Left lung (tissue), 10 donors: Measurements from ENCODE around the gene PAX5. TPM values are rescaled to one million over a fixed set of nuclear protein-coding genes. Genes with fewer than 3 reads are reported as not detected.
"Not testable (repeated sequence)": the region's sequence is repeated elsewhere in the genome, so short reads cannot be mapped to it uniquely, and the experiment has no call there.

Experiments
- ATAC-seq: fragments of 200-7000 bp; cut with Tn5 transposase; one replicate; pipeline ENCODE4 v1.9.1; 2020; ENCODE audit warnings: moderate library complexity
- DNase-seq, 4 donors: peaks; one replicate each; pipeline ENCODE4 v3.0.0-alpha.2; 2013 to 2020
- H3K27ac ChIP-seq, 2 donors: fragments of 200-600 bp; sonication (generic) in 1 of 2; one replicate each; pipeline versions ENCODE4 v1.5.0 to v1.8.0; 2020 to 2021
- H3K27me3 ChIP-seq, 2 donors: fragments of 200-600 bp; sonication (generic) in 1 of 2; one replicate each; pipeline versions ENCODE4 v1.5.0 to v1.8.0; 2020 to 2021
- H3K36me3 ChIP-seq, 2 donors: fragments of 200-600 bp; sonication (generic) in 1 of 2; one replicate each; pipeline versions ENCODE4 v1.5.0 to v1.8.0; 2020 to 2021
- H3K4me1 ChIP-seq, 2 donors: fragments of 200-600 bp; one replicate each; pipeline ENCODE4 v1.8.0; 2021
- H3K4me3 ChIP-seq, 2 donors: fragments of 200-600 bp; sonication (generic) in 1 of 2; one replicate each; pipeline versions ENCODE4 v1.5.0 to v1.8.0; 2020 to 2021; ENCODE audit warnings: mild to moderate bottlenecking in 1 of 2
- H3K9me3 ChIP-seq, 2 donors: fragments of 200-600 bp; sonication (generic) in 1 of 2; one replicate each; pipeline versions ENCODE4 v1.5.0 to v1.8.0; 2020 to 2021
- intact Hi-C, 2 donors: fragments of 100-400 bp; cut with DNase I; formaldehyde crosslinking; loops; one replicate each; pipeline versions ENCODE4 v1.11.2 to v1.14.2; 2022
- polyA plus RNA-seq, 6 donors: library from polyadenylated mRNA; unstranded; fragments of 120-200 nt; gene quantifications; one replicate each; pipeline ENCODE4 v1.2.1, GENCODE V29; 2013; ENCODE audit not compliant: insufficient read length in 6 of 6
- total RNA-seq, 2 donors: library from RNA; stranded (reverse); fragmentation: NEBNext Ultra II Directional; extraction: Animal tissue kit (Norgen Biotek cat#: 25700); gene quantifications; one replicate each; pipeline ENCODE4 v1.2.1, GENCODE V29; 2021
- TF ChIP-seq, protein P1 (sequence below), 2 donors: fragments of 200-600 bp; sonication (generic) in 1 of 2; IDR thresholded peaks; one replicate each; pipeline versions ENCODE4 v1.5.0 to v1.8.0; 2021; ENCODE audit warnings: antibody characterized with exemption in 2 of 2
- donor health status: DM: no; HTN: yes; CAD: no.
- donor health status: DM: no; HTN: no; CAD: no.

Gene PAX5
- total and polyA plus RNA-seq, 8 donors = 0.03 to 0.65 (median 0.13) TPM

DNA sequence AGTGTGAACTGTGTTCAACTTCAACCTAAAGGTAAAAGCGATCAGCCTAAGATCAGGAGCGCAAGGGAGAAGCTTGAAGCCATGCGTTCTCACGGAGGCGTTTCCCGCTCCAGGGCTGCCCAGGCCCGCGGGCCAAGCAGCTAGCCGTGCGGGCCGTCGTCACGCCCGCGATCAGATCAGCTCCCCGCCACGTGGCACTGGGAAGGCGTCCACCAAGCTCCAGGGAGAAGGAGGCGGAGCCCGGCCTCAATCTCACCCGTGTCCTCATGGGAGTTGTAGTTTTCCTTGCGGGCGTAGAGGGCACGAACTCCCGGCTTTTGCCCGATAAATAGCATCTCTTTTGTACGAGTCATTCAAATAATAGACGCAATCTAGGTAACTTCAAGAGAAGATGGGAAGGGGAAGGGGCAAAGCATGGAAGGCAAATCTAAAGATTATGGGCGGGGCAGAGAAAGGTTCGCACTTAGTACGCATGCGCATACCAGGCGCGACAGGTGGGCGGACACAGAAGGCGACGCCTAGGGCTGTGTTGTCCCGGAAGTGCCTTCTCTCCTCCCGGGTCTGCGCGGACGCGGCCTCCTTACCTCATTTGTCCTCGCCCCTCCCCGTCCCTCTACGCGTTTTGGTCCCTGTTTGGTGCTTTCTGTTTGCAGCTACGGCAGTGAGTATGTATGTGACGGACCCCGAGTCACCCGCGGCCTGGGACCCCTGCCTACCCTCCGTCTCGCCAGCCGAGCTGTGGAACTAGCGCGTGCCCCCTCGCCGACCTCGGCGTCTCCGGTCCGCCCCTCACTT is 45.5 kb upstream of the PAX5 start:
- H3K27me3 ChIP-seq = no peaks in the 10 kb centered on the region
- ATAC-seq (peak; percentile 99), DNase-seq (peak; percentile 88 to 96 (median 94))
- intact Hi-C loops = no loop called here
- TF ChIP-seq, protein P1, sequence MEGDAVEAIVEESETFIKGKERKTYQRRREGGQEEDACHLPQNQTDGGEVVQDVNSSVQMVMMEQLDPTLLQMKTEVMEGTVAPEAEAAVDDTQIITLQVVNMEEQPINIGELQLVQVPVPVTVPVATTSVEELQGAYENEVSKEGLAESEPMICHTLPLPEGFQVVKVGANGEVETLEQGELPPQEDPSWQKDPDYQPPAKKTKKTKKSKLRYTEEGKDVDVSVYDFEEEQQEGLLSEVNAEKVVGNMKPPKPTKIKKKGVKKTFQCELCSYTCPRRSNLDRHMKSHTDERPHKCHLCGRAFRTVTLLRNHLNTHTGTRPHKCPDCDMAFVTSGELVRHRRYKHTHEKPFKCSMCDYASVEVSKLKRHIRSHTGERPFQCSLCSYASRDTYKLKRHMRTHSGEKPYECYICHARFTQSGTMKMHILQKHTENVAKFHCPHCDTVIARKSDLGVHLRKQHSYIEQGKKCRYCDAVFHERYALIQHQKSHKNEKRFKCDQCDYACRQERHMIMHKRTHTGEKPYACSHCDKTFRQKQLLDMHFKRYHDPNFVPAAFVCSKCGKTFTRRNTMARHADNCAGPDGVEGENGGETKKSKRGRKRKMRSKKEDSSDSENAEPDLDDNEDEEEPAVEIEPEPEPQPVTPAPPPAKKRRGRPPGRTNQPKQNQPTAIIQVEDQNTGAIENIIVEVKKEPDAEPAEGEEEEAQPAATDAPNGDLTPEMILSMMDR (IDR thresholded peaks at IDR 0.05) = no peak
- no peaks in the 10 kb centered on the region for H3K36me3 ChIP-seq
- peaks cover 0 to 6% of the 10 kb centered on the region in 2 donors for H3K9me3 ChIP-seq
- peak overlapping the region; percentile 77 to 84 for H3K4me3 ChIP-seq
- H3K27ac ChIP-seq = peak overlapping the region; percentile 67 to 85
- peaks cover 0 to 25% of the 10 kb centered on the region in 2 donors for H3K4me1 ChIP-seq

DNA sequence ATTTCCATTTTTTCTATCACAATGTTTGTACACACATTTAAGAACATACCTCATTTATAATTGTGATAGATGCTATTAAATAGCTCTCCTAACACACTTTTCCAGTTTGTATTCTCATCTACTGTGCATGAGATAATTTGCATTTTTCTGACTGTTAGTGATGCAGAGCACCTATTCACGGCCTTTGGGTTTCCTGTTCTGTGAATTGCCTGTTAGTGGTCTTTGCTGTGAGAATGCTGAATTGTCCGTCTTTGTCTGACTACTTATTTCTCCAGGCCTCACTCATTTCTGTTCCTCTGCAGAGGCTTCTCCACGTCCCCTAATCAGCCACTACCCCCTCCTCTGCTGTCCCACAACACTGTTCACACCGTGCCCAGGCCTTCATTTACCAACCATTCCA is 40.7 kb upstream of the PAX5 start:
- ATAC-seq, H3K4me3 ChIP-seq, H3K27me3 ChIP-seq, H3K4me1 ChIP-seq, DNase-seq, intact Hi-C loops, H3K9me3 ChIP-seq, H3K27ac ChIP-seq, H3K36me3 ChIP-seq: not testable (repeated sequence)

DNA sequence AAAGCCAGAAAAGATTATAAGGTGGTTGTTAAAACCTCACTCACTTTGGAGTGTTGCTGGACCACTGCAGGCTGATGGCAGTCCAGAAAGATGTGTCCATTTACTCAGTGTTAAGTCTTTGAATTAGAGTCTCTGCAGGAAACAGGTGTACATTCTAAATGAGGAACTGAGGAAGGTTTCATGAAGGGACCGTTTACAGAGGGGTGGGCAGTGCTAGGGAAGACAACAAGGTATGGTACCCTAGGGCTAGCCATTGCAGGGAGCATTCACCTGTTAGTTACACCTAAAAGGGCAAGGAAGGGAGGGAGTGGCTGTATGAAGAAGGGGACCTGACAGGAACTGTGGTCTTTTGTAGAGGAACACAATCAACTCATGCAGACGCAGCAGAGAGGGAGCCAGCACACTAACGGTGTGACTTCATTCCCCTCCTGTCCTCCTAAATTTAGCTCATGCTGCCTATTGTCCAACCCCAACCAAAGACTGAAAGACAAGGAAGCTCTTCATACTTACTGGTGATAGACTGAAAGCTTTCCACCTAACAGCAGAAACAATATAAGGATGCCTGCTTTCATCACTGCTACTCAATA is 32.2 kb upstream of the PAX5 start:
- H3K27ac ChIP-seq = no peak overlapping the region
- peaks cover 0 to 14% of the 10 kb centered on the region in 2 donors for H3K27me3 ChIP-seq
- TF ChIP-seq, protein P1 (IDR thresholded peaks at IDR 0.05) = no peak
- no peaks in the 10 kb centered on the region for H3K4me1 ChIP-seq
- no peak for ATAC-seq
- H3K36me3 ChIP-seq = no peaks in the 10 kb centered on the region
- no peak for DNase-seq
- intact Hi-C loops = no loop called here
- no peak overlapping the region for H3K4me3 ChIP-seq
- H3K9me3 ChIP-seq = no peaks in the 10 kb centered on the region

DNA sequence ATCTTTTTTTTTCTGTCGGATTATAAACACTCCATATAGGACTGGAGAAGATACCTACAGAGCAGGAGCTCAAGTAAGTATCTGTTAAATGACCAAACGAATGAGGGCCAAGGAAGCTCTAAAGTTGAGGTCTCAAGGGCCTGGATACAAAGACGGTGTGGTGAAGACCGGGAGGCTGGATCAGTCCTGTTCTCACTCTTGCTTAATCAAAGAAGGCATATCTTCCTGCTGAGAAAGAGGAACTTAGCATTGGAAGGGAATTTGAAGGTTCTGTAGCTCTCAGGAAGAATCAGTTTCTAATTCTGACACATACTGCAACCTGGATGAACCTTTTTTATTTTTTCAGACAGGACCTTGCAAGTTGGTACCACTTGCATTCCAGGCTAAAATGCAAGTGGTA is 28.3 kb upstream of the PAX5 start:
- no peak overlapping the region for H3K4me3 ChIP-seq
- ATAC-seq (no peak), DNase-seq (no peak)
- no peaks in the 10 kb centered on the region for H3K9me3 ChIP-seq
- peaks cover 0 to 33% of the 10 kb centered on the region in 2 donors for H3K27me3 ChIP-seq
- no peaks in the 10 kb centered on the region for H3K4me1 ChIP-seq
- H3K27ac ChIP-seq = no peak overlapping the region
- TF ChIP-seq, protein P1 (IDR thresholded peaks at IDR 0.05) = no peak
- intact Hi-C loops = no loop called here
- no peaks in the 10 kb centered on the region for H3K36me3 ChIP-seq

DNA sequence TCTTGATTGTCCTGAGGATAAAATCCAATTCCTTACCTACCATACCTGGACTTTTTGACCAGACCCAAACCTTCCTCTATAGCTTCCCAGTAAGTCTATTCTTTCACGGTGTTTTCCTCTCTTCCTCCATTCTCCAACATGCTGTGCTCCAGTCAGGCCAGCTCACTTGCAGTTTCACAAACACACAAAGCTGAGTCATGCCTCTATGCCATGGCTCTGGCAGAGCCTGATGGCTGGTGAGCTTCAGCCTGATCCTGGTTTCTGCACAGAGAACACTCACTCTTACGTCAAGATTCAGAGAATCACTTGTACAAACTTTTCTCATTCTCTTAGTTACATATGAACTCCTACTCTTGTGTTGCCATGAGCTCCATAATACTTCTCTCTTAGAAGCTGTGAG is 27.7 kb upstream of the PAX5 start:
- no peak overlapping the region for H3K27ac ChIP-seq
- no peak for ATAC-seq
- peaks cover 0 to 36% of the 10 kb centered on the region in 2 donors for H3K27me3 ChIP-seq
- DNase-seq = no peak
- H3K4me1 ChIP-seq = no peaks in the 10 kb centered on the region
- no peaks in the 10 kb centered on the region for H3K9me3 ChIP-seq
- intact Hi-C loops = no loop called here
- H3K36me3 ChIP-seq = no peaks in the 10 kb centered on the region
- H3K4me3 ChIP-seq = no peak overlapping the region
- TF ChIP-seq, protein P1 (IDR thresholded peaks at IDR 0.05) = no peak
